HEK293 (cell line): ENCODE results near the gene MDH1B.

Experiments
- YY1 ChIP-seq: fragments of 450-650 bp; formaldehyde crosslinking; IDR thresholded peaks from 2 replicates; pipeline ENCODE4 v1.5.1; 2018; ENCODE audit warnings: missing biosample characterization, missing genetic modification characterization
- ZBTB17 ChIP-seq: fragments of 450-650 bp; formaldehyde crosslinking; IDR thresholded peaks from 2 replicates; pipeline ENCODE4 v1.5.1; 2016; ENCODE audit warnings: missing biosample characterization, missing genetic modification characterization
- ZNF654 ChIP-seq: fragments of 450-650 bp; formaldehyde crosslinking; IDR thresholded peaks from 2 replicates; pipeline ENCODE4 v1.5.1; 2016; ENCODE audit warnings: low read depth, missing biosample characterization, missing genetic modification characterization

GRCh38 chr2:206723288-206723687, 41.8 kb downstream of the MDH1B start:
- TF ChIP-seq YY1 (tag by site-specific recombination) (no peak), ZBTB17 (tag by site-specific recombination) (no peak), ZNF654 (no peak)
